HTR-8/SVneo (cell line): ENCODE measurements around the gene CNST.

Source experiments
- DNase-seq: peaks from one replicate; pipeline ENCODE4 v3.0.0; 2011; ENCODE audit warnings: low spot score, mixed read lengths; ENCODE audit not compliant: insufficient read length
- FAIRE-seq: peaks from 2 replicates; lab custom pipeline; 2011; peaks lifted over from hg19 to GRCh38; lab: Jason Lieb, UNC

The CNST gene

GRCh38 chr1:246647513-246647912, 81.3 kb downstream of the CNST start:
- DNase-seq (no peak), FAIRE-seq (no peak)

GRCh38 chr1:246651012-246651695, 84.9 kb downstream of the CNST start:
- FAIRE-seq = no peak

GRCh38 chr1:246658567-246658966, 92.3 kb downstream of the CNST start:
- no peak for DNase-seq
- no peak for FAIRE-seq

More at GRCh38 chr1:246651012-246651695, 84.9 kb downstream of the CNST start:
- DNase-seq = no peak

- FAIRE-seq = no peak
These were observed 93.4 kb downstream of the CNST start for GRCh38 chr1:246659594-246660140.

GRCh38 chr1:246661451-246661850, 95.2 kb downstream of the CNST start:
- no peak for DNase-seq
- no peak for FAIRE-seq

More at GRCh38 chr1:246659594-246660140, 93.4 kb downstream of the CNST start:
- no peak for DNase-seq

- no peak for DNase-seq
- no peak for FAIRE-seq
These were observed 101.5 kb downstream of the CNST start for GRCh38 chr1:246667773-246668172.

- no peak for DNase-seq
- FAIRE-seq = no peak
These were observed 103.4 kb downstream of the CNST start for GRCh38 chr1:246669659-246670058.

- no peak for FAIRE-seq
- DNase-seq = no peak
These were observed 107.8 kb downstream of the CNST start for GRCh38 chr1:246674049-246674448.

GRCh38 chr1:246677842-246678241, 111.6 kb downstream of the CNST start:
- DNase-seq = no peak
- no peak for FAIRE-seq

GRCh38 chr1:246678816-246679793, 112.8 kb downstream of the CNST start:
- DNase-seq (no peak), FAIRE-seq (no peak)

GRCh38 chr1:246679794-246680177, 113.5 kb downstream of the CNST start:
- FAIRE-seq (no peak), DNase-seq (no peak)

- DNase-seq = no peak
- FAIRE-seq = no peak
These were observed 113.9 kb downstream of the CNST start for GRCh38 chr1:246680190-246680589.

GRCh38 chr1:246680696-246681130, 114.5 kb downstream of the CNST start:
- FAIRE-seq (no peak), DNase-seq (no peak)

- no peak for FAIRE-seq
- no peak for DNase-seq
These were observed 115.9 kb downstream of the CNST start for GRCh38 chr1:246681900-246682895.

- no peak for DNase-seq
- no peak for FAIRE-seq
These were observed 117.3 kb downstream of the CNST start for GRCh38 chr1:246683521-246683920.

GRCh38 chr1:246687002-246687401, 120.7 kb downstream of the CNST start:
- FAIRE-seq = no peak
- no peak for DNase-seq

GRCh38 chr1:246689409-246690008, 123.3 kb downstream of the CNST start:
- FAIRE-seq (no peak), DNase-seq (peak; percentile 93)

GRCh38 chr1:246690100-246690499, 123.8 kb downstream of the CNST start:
- FAIRE-seq = no peak
- no peak for DNase-seq
